NCI-H82 treated with DMSO at 0.1 percent for 48 hours (cell line): Measurements from ENCODE around the gene FCHO1.

Experiments
- DNase-seq: peaks from one replicate; lab custom pipeline; 2025; ENCODE audit not compliant: unreplicated experiment; lab: John Stamatoyannopoulos, UW

Gene FCHO1

DNA sequence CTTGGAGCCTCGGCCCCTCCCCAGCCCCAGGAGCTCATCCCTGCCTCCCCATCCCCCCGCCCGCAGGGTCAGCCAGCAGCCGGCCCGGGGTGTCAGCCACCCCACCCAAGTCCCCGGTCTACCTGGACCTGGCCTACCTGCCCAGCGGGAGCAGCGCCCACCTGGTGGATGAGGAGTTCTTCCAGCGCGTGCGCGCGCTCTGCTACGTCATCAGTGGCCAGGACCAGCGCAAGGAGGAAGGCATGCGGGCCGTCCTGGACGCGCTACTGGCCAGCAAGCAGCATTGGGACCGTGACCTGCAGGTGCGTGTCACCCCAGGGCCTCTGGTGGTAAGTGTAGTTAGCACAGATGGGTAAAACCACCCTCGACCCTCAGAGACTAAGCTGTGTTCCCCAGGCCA, 18.1 kb upstream of the FCHO1 start:
- DNase-seq: no peak

DNA sequence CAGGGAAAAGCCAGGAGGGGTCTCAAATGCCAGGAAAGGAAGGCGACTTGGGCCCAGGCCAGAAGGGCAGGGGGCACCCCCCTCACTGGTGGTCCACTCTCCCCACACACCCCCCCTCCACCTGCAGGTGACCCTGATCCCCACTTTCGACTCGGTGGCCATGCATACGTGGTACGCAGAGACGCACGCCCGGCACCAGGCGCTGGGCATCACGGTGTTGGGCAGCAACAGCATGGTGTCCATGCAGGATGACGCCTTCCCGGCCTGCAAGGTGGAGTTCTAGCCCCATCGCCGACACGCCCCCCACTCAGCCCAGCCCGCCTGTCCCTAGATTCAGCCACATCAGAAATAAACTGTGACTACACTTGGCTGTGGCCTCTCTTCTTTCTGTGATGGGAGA, 17.1 kb upstream of the FCHO1 start:
- DNase-seq: no peak

DNA sequence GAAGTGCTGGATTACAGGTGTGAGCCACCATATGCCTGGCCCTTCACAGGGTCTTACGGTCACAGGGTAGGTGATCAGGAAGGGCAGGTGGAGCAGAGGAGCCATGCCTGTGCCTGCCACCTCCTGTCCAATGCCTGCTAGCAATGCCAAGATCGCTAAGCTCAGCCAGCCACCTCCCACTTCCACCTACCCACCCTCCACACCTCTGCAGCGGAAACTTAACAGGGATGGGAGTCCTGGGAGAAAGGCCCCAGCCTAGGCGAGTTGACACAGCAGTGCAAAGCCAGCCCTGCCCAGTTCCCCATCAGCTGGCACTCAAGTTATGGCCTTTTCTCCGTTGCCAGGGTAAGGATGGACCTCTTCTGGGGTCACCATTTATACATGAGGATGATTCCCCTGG, 15.9 kb upstream of the FCHO1 start:
- DNase-seq: no peak

DNA sequence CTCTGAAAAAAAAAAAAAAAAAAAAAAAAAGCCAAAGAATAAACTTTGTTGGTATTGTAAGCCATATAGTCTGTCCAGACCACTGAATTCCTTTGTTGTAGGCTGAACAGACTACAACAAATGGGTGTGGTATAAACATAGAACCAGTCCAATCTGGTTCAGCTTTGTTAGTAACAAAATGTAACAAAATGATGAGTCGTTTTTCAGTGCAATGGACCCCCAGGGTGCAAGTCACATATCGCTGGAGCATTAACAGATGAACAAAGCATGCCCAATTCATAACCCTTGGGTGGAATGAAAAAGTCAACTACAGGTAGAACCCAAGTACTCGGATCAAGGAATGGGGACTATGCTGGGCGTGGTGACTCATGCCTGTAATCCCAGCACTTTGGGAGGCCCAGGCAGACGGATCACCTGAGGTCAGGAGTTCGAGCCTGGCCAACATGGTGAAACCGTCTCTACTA, 13.6 kb upstream of the FCHO1 start:
- DNase-seq: no peak

DNA sequence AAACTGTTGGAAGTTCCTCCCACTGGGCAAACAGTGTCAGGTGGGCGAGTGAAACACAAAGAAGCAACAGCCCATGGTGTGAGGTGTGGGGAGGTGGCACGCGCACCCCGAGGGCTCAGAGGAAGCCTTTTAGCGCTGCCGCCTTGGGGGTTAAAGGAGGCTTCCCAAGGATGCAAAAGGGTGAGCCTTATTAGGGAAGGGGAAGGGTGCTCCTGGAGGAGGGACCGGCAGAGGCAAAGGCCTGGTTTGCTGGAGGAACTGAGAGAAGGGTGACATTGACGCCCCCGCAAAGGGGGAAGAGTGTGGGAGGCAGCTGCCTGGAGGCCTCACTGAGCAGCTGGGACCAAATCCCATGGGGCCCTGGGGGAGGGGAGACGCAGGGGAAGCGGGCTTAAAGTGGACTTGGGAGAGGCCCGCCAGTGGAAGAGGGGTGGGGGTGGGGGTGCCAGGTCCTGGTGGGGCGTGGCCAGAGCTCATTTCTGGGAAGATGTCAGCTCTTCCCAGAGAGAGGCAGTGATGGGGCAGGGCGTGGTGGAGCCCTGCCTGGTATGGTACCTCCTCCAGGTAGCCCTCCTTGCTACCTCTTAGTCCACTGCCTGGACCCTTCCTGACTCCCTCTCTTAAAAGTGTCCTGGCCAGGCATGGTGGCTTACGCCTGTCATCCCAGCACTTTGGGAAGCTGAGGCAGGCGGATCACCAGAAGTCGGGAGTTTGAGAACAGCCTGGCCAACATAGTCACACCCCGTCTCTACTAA, 12.0 kb upstream of the FCHO1 start:
- DNase-seq: peak; percentile 94

DNA sequence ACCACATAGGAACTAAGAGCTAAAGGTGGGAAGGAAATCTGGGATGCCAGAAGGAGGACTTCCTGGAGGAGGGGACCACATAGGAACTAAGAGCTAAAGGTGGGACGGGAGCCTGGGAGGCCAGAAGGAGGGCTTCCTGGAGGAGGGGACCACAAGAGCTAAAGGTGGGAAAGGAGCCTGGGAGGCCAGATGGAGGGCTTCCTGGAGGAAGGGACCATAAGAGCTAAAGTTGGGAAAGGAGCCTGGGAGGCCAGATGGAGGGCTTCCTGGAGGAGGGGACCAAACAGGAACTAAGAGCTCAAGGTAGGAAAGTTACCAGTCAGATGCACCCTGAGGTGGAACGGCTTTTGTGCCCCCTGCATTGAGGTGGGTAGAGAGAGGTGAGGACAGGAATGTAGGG, 9.8 kb upstream of the FCHO1 start:
- DNase-seq: no peak

DNA sequence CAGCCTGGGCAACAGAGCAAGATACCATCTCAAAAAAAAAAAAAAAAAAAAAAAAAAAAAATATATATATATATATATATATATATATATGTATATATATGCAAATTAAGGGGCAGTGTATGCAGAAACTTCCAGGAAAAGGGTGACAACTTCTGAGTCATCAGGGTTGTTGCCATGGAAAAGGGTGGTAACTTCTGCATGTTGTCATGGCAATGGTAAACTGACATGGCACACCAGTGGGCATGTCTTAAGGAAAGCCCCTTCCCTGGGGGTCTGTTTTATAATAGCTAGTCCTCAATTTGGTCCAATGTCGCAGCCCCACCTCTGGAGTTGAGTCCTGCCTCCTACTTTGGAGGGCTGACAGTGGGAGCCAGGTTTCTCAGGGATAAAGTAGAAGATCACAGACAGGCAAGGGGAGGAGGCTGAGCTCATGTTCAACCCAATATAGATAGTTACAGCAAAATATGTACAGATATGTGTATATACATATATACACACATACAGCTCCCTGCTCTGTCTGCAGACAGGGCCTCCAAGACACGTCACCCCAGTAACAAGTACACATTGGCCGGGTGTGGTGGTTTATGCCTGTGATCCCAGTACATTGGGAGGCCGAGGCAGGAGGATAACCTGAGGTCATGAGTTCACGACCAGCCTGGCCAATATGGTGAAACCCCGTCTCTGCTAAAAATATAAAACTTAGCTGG, 7.2 kb upstream of the FCHO1 start:
- DNase-seq: no peak

DNA sequence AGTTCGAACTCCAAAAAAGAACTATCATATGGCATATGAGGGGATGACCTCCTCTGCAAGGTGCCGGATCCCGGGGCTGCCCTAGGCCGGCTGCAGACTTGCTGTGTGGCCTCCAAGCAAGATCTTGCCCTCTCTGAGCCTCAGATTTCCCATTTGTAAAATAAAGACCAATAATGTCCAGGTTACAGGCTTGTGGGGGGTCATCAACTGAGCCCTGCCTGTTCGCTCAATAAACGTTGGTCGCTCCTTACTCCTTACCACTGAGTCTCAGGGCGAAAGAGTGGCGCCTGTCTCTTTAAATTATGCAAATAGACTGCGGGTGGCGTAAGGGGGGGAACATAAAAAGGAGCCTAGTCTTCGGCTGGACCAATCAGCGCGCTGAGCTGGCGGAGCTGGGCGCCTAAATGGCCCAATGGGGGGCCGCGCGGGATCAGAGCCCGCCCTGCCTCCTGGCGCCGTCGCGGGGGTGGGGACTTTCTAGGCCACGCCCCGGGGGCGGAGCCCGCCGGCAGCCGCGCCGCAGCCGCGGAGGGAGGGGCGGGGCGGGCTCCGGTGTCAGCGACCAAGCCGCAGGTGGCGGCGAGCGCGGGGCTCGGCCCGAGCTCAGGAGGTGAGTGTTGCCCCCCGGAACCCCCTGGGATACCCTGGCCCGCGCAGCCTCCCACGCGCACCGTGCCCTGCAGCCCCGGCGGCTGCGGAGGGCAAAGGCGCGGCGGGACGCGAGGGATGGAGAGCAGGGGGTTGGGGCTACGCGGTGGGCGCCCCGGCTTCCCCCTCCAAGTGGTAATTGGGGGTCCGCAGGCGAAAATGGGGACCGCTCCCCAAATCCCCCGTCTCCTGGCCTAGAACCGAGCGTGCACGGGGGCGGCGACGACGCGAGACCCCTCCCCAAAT, 3.8 kb upstream of the FCHO1 start:
- DNase-seq: peak; percentile 95

DNA sequence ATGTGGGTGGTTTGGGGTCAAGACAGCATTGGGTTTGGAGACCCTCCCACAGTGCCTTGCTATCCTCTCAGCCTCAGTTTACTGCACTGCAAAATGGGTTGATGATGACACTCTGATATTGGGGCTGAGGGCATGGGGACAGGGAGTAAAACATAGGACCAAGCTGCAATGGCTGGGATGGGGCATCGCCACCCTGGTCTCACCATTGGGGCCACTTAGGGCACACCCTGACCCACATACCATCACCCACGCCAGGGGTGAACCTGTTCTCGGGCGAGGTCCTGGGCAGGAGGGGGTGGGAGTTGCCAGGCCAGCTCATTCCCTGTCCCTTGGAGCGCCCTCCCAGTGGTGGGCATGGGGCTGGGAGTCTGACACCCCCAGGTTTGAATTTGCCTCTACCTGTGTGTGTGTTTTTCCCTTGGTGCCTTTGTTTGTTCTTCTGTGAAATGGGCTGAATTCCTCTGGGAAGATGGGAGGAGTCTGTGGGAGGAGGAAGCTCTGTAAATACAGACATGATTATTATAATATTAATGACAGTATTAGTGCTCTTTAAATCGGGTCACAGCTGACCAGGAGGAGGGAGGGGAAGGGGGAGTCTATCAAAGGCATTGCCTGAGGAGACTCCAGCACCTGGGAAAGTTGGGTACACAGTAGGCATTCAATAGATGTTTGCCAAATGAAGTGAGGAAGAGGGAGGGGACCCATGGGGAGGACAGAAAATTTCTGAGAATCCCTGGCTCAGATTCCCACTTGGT, 2.2 kb upstream of the FCHO1 start:
- no peak for DNase-seq

DNA sequence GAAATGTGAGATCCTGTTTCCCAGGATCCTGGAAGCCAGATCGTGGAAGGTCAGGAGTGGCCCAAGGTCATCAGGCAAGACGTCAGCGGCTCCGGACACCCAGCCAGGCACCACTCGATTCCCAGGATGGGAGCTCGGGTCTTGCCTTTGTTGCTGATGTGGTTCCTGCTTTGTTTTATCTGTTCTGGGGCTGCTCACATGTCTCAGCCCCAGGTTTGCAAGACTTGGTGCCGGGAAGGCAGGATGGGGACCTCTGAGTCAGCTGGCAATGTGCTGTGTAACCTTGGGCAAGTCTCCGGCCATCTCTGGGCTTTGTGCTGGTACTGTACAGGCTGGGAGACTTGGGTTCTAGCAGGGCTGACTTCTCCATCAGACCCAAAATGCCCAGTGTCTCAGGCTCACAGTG, 1.4 kb upstream of the FCHO1 start:
- no peak for DNase-seq

DNA sequence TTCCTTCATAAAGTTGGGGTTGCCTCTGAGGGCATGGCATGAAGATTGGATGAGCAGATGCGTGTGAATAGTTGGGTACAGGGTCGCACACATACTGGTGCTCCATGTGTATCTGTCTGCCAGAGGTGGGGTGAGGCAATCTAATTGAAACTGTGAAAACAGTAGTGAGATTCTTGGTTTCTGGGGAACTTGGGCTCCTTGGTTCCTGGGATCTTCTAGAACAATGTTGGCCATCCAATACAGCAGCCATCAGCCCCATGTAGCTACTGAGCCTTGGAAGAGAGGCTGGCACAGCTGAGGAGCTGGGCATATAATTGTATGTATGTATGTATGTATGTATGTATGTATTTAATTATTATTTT, 616 bp downstream of the FCHO1 start:
- no peak for DNase-seq

DNA sequence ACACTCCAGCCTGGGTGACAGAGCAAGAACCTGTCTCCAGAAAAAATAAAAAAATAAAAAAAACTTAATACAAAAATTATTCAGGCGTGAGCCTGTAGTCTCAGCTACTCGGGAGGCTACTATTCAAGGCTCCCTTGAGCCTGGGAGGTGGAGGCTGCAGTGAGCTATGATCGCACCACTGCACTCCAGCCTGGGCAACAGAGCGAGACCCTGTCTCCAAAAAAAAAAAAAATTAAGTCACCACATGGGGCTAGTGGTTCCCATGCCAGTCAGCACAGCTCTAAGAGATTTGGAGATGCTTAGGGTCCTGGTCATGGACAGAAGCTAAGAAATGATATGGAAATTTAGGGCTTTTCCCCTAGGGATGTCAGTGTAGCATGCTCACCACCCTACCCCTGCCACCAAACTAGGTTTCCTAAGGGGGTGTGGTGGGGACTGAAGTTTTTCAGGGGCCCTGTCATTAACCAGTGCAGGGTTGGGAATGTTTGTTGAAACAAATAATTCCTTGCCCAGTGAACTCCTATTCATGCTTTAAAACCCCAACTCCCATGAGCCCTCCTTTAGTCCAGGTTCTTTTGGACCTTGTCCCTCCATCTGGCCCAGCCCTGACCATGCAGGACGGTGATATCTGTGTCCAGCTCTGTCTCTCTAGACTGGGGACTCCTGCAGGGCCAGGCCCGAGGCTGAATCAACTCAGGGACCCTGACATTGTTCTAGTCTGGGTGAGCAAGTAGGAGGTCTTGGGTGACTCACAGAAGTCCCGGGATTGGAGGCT, 1.8 kb downstream of the FCHO1 start:
- DNase-seq: no peak

DNA sequence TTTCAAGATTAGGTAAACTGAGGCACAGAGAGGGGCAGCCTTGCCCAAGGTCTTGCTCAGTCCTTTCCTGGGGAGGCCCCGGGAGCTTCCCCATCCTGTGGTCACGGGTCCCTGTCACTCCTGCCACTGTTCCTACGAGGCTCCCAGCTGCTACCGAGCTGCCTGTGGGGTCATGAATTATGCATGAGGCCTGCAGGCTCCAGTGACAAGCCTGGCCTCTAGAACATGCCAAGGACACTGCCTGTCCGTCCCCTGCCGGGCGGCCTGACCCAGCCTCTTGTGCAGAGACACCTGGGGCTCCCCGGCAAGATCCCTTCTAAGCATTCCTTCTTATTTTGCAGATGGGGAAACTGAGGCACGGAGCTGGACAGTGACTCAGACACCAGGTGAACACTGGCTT, 2.7 kb downstream of the FCHO1 start:
- DNase-seq: no peak

DNA sequence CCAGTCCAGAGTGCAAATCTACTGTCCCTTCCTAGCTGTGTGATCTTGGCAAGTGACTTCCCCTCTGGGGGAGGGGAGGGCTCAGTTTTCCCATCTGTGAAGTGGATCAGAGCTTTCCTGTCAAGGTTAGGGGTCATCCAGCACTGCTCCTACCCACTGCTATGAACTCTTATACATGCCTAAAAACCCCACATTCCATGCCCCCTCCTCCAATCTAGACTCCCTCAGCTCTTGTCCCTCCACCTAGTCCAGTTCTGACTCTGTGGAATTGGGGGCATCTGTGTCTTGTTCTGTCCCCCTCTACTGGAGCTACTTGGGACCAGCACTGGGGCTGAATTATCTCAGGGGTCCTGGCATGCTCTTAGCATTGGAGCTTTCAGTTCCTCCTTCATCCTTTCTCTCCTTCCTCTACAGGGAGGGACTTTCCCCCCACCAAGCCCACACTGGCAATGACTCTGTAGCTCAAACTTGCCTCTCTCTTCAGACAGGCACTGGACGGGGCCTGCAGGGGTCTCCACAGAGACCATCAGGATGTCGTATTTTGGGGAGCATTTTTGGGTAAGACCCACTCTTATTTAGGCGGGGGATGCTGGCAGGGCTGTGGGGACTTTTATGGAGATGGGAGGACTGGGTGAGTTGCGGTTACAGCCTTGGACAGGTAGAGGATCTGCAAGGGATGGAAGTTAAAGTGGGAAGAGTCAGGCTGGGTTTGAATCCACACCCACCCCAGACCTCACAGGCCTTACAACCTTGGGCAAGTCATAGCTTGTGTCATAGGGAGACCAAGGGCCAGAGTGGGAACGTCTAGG, 3.6 kb downstream of the FCHO1 start:
- DNase-seq: no peak

DNA sequence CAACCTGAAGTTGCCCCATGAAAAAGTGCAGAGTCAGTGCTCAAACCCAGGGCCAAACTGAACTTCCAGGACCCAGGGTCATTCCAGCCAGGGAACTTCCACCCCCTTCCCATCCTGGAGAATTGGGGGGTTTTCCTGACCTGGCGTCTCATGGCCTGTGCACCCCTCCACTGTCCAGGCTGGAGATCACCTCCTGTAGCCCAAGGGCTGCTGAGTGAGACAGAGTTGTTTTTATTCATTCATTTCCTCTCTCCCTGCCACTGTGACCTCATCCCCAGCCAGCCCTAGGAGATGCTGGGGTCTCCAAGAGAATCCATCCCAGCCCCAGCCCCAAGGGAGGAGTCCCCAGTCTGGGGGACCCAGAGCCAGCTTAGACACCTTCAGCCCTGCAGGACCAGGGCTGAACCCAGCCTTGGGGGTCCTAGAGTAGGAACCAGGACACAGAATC, 4.2 kb downstream of the FCHO1 start:
- DNase-seq: no peak

DNA sequence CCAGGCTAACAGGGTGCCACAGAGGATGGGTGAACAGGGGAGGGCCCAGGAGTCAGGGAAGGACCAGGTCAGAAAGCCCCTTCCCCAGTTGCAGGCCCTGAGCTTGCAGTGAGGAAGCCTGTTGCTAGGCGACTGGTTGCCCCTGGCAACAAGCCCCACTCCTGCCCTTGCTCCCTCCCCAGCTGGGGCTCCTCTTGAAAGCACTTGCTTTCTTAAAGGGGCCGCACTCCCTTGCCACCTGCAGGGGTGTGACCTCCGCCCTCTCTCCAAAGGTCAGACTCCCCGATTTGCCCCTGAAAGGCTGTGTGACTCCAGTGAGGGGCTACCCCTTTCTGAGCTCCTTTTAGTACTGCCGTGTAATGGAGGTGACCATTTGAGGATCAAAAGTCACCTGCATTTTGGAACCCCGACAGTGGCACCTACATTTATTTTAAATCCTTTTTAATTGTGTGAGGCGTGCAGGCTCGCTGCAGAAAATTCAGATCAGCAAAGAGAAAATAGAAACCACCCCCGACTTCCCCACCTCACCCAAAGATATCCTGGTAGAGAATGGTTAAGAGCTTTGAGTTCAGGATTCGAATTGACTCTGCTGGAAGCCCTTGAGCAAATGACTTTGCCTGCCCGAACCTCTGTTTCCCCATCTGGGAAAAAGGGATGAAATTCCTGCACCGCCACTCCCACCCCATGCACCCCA, 4.8 kb downstream of the FCHO1 start:
- DNase-seq: peak; percentile 43

DNA sequence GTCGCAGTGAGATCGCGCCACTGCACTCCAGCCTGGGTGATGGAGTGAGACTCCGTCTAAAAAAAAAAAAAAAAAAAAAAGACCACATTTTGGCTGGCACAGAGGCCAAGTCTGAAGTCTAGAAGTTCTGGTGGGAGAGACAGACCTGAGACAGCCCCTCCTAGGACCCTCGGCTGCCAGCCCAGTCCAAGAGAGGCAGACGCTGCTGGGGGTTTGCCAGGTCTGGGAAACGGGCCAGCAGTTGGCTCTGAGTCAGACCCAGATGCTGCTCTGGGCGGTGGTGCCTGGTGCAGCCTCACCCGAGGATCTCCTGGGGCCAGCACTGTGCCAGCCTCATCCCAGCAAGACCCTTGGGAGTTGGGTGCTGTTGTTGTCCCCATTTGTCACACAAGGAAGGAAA, 5.8 kb downstream of the FCHO1 start:
- DNase-seq: no peak

DNA sequence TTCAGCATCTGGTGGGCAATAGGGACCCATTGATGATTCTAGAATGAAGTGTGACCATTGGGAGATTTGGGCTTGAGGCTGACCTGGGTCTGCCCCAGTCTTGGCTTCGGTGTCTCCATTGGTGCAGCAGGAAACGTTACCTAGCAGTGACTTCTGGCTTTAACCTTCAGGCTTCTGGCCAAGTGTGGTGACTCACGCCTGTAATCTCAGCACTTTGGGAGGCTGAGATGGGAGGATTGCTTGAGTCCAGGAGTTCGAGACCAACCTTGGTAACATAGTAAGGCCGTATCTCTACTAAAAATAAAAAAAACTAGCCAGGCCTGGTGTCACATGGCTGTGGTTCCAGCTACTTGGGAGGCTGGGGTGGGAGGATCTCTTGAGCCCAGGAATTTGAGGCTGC, 7.2 kb downstream of the FCHO1 start:
- no peak for DNase-seq

DNA sequence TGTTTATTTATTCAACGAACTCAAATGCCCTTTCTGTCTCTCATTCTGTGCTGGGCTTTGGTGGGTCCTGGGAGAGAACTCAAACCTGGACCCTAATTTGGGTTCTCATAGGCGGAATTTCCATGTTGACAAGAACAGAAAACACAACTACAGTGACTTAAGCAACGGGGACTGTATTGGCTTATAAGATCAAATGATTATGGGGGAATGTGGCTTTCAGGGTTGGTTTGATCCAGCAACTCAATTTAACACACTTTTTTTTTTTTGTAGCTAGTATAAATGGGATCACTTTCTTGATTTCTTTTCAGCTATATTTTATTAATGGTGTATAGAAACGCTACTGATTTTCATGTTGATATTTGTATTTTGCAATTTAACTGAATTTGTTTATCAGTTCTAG, 9.9 kb downstream of the FCHO1 start:
- DNase-seq: no peak
